Measurements from ENCODE around the gene POU6F2.
A peak's percentile ranks its signal among the peaks of the same experiment; 100 is the strongest.

The POU6F2 gene

GRCh38 chr7:39341083-39341482, 363.4 kb downstream of the POU6F2 start:
- no peaks in the 10 kb centered on the region for H3K36me3 ChIP-seq (ENCODE audit: insufficient read depth, low read depth, low read length)
- H3K4me1 ChIP-seq (ENCODE audit: insufficient read depth, low read length) = peaks cover 8% of the 10 kb centered on the region; the same call in 1 of the 2 replicates

GRCh38 chr7:39342763-39343162, 365.1 kb downstream of the POU6F2 start:
- Histone ChIP-seq H3K9ac (ENCODE audit: low read depth, low read length) (no peak overlapping the region), H3K36me3 (ENCODE audit: insufficient read depth, low read depth, low read length) (no peaks in the 10 kb centered on the region), H3K4me1 (ENCODE audit: insufficient read depth, low read length) (peaks cover 8% of the 10 kb centered on the region; the same call in 1 of the 2 replicates), H3K27ac (ENCODE audit: low read length) (no peak overlapping the region), H3K27me3 (ENCODE audit: insufficient read depth, low read length) (no peaks in the 10 kb centered on the region), H3K9me3 (ENCODE audit: insufficient read depth, low read depth, low read length) (no peaks in the 10 kb centered on the region), H3K4me3 (ENCODE audit: low read length) (no peak overlapping the region)

More at GRCh38 chr7:39341083-39341482, 363.4 kb downstream of the POU6F2 start:
- H3K27me3 ChIP-seq (ENCODE audit: insufficient read depth, low read length) = no peaks in the 10 kb centered on the region
- H3K9me3 ChIP-seq (ENCODE audit: insufficient read depth, low read depth, low read length) = no peaks in the 10 kb centered on the region
- no peak overlapping the region for H3K9ac ChIP-seq (ENCODE audit: low read depth, low read length)
- H3K4me3 ChIP-seq (ENCODE audit: low read length) = no peak overlapping the region
- H3K27ac ChIP-seq (ENCODE audit: low read length) = no peak overlapping the region

- Histone ChIP-seq H3K9me3 (ENCODE audit: insufficient read depth, low read depth, low read length) (no peaks in the 10 kb centered on the region), H3K9ac (ENCODE audit: low read depth, low read length) (no peak overlapping the region), H3K27ac (ENCODE audit: low read length) (no peak overlapping the region), H3K36me3 (ENCODE audit: insufficient read depth, low read depth, low read length) (no peaks in the 10 kb centered on the region), H3K4me3 (ENCODE audit: low read length) (no peak overlapping the region), H3K27me3 (ENCODE audit: insufficient read depth, low read length) (no peaks in the 10 kb centered on the region), H3K4me1 (ENCODE audit: insufficient read depth, low read length) (peaks cover 21% of the 10 kb centered on the region)
These were observed 371.9 kb downstream of the POU6F2 start for GRCh38 chr7:39349452-39350123.

- Histone ChIP-seq H3K27me3 (ENCODE audit: insufficient read depth, low read length) (no peaks in the 10 kb centered on the region), H3K9me3 (ENCODE audit: insufficient read depth, low read depth, low read length) (no peaks in the 10 kb centered on the region), H3K9ac (ENCODE audit: low read depth, low read length) (peak overlapping the region; percentile 50; the same call in 1 of the 2 replicates), H3K4me3 (ENCODE audit: low read length) (peak overlapping the region; percentile 41; the same call in 1 of the 2 replicates), H3K27ac (ENCODE audit: low read length) (no peak overlapping the region), H3K36me3 (ENCODE audit: insufficient read depth, low read depth, low read length) (no peaks in the 10 kb centered on the region), H3K4me1 (ENCODE audit: insufficient read depth, low read length) (peaks cover 24% of the 10 kb centered on the region)
These were observed 376.1 kb downstream of the POU6F2 start for GRCh38 chr7:39353615-39354376.

GRCh38 chr7:39355664-39356063, 378.0 kb downstream of the POU6F2 start:
- no peaks in the 10 kb centered on the region for H3K9me3 ChIP-seq (ENCODE audit: insufficient read depth, low read depth, low read length)
- no peaks in the 10 kb centered on the region for H3K27me3 ChIP-seq (ENCODE audit: insufficient read depth, low read length)
- H3K4me3 ChIP-seq (ENCODE audit: low read length) = no peak overlapping the region
- H3K27ac ChIP-seq (ENCODE audit: low read length) = no peak overlapping the region
- H3K4me1 ChIP-seq (ENCODE audit: insufficient read depth, low read length) = peaks cover 21% of the 10 kb centered on the region
- H3K9ac ChIP-seq (ENCODE audit: low read depth, low read length) = no peak overlapping the region
- H3K36me3 ChIP-seq (ENCODE audit: insufficient read depth, low read depth, low read length) = no peaks in the 10 kb centered on the region

- H3K4me3 ChIP-seq (ENCODE audit: low read length) = no peak overlapping the region
- no peak overlapping the region for H3K27ac ChIP-seq (ENCODE audit: low read length)
- H3K9ac ChIP-seq (ENCODE audit: low read depth, low read length) = no peak overlapping the region
- no peaks in the 10 kb centered on the region for H3K9me3 ChIP-seq (ENCODE audit: insufficient read depth, low read depth, low read length)
- peaks cover 21% of the 10 kb centered on the region for H3K4me1 ChIP-seq (ENCODE audit: insufficient read depth, low read length)
- H3K36me3 ChIP-seq (ENCODE audit: insufficient read depth, low read depth, low read length) = no peaks in the 10 kb centered on the region
- H3K27me3 ChIP-seq (ENCODE audit: insufficient read depth, low read length) = no peaks in the 10 kb centered on the region
These were observed 378.6 kb downstream of the POU6F2 start for GRCh38 chr7:39356172-39356925.

- H3K36me3 ChIP-seq (ENCODE audit: insufficient read depth, low read depth, low read length) = no peaks in the 10 kb centered on the region
- no peaks in the 10 kb centered on the region for H3K9me3 ChIP-seq (ENCODE audit: insufficient read depth, low read depth, low read length)
- peaks cover 21% of the 10 kb centered on the region for H3K4me1 ChIP-seq (ENCODE audit: insufficient read depth, low read length)
- no peak overlapping the region for H3K27ac ChIP-seq (ENCODE audit: low read length)
- no peaks in the 10 kb centered on the region for H3K27me3 ChIP-seq (ENCODE audit: insufficient read depth, low read length)
- H3K4me3 ChIP-seq (ENCODE audit: low read length) = no peak overlapping the region
- no peak overlapping the region for H3K9ac ChIP-seq (ENCODE audit: low read depth, low read length)
These were observed 379.9 kb downstream of the POU6F2 start for GRCh38 chr7:39357648-39358047.

GRCh38 chr7:39360038-39360437, 382.3 kb downstream of the POU6F2 start:
- H3K9me3 ChIP-seq (ENCODE audit: insufficient read depth, low read depth, low read length) = no peaks in the 10 kb centered on the region
- no peaks in the 10 kb centered on the region for H3K4me1 ChIP-seq (ENCODE audit: insufficient read depth, low read length)
- H3K4me3 ChIP-seq (ENCODE audit: low read length) = no peak overlapping the region
- no peak overlapping the region for H3K9ac ChIP-seq (ENCODE audit: low read depth, low read length)
- no peaks in the 10 kb centered on the region for H3K27me3 ChIP-seq (ENCODE audit: insufficient read depth, low read length)
- H3K27ac ChIP-seq (ENCODE audit: low read length) = no peak overlapping the region
- no peaks in the 10 kb centered on the region for H3K36me3 ChIP-seq (ENCODE audit: insufficient read depth, low read depth, low read length)

- Histone ChIP-seq H3K9ac (ENCODE audit: low read depth, low read length) (no peak overlapping the region), H3K27ac (ENCODE audit: low read length) (no peak overlapping the region), H3K4me3 (ENCODE audit: low read length) (no peak overlapping the region), H3K4me1 (ENCODE audit: insufficient read depth, low read length) (no peaks in the 10 kb centered on the region), H3K9me3 (ENCODE audit: insufficient read depth, low read depth, low read length) (no peaks in the 10 kb centered on the region), H3K27me3 (ENCODE audit: insufficient read depth, low read length) (no peaks in the 10 kb centered on the region), H3K36me3 (ENCODE audit: insufficient read depth, low read depth, low read length) (no peaks in the 10 kb centered on the region)
These were observed 383.1 kb downstream of the POU6F2 start for GRCh38 chr7:39360766-39361165.

- no peaks in the 10 kb centered on the region for H3K4me1 ChIP-seq (ENCODE audit: insufficient read depth, low read length)
- no peak overlapping the region for H3K9ac ChIP-seq (ENCODE audit: low read depth, low read length)
- H3K4me3 ChIP-seq (ENCODE audit: low read length) = no peak overlapping the region
- no peaks in the 10 kb centered on the region for H3K27me3 ChIP-seq (ENCODE audit: insufficient read depth, low read length)
- no peaks in the 10 kb centered on the region for H3K36me3 ChIP-seq (ENCODE audit: insufficient read depth, low read depth, low read length)
- no peaks in the 10 kb centered on the region for H3K9me3 ChIP-seq (ENCODE audit: insufficient read depth, low read depth, low read length)
- H3K27ac ChIP-seq (ENCODE audit: low read length) = no peak overlapping the region
These were observed 388.1 kb downstream of the POU6F2 start for GRCh38 chr7:39365751-39366295.

- H3K9me3 ChIP-seq (ENCODE audit: insufficient read depth, low read depth, low read length) = no peaks in the 10 kb centered on the region; the same call in 1 of the 2 replicates
- no peaks in the 10 kb centered on the region for H3K36me3 ChIP-seq (ENCODE audit: insufficient read depth, low read depth, low read length)
- H3K4me3 ChIP-seq (ENCODE audit: low read length) = no peak overlapping the region
- no peak overlapping the region for H3K9ac ChIP-seq (ENCODE audit: low read depth, low read length)
- no peak overlapping the region for H3K27ac ChIP-seq (ENCODE audit: low read length)
- H3K4me1 ChIP-seq (ENCODE audit: insufficient read depth, low read length) = no peaks in the 10 kb centered on the region
- H3K27me3 ChIP-seq (ENCODE audit: insufficient read depth, low read length) = no peaks in the 10 kb centered on the region
These were observed 389.7 kb downstream of the POU6F2 start for GRCh38 chr7:39367451-39367850.
